Suprapubic skin (tissue), 4 donors: ENCODE measurements around the gene GJB6. TPM values are rescaled to one million over a fixed set of nuclear protein-coding genes. Genes with fewer than 3 reads are reported as not detected.

Experiments used
- DNase-seq, 2 donors: peaks; one replicate each; pipeline ENCODE4 v3.0.0-alpha.2; 2019; ENCODE audit warnings: low spot score in 2 of 2
- H3K27ac ChIP-seq: fragments of 200-600 bp; sonication (generic); one replicate; pipeline ENCODE4 v1.5.1; 2019
- H3K27me3 ChIP-seq: fragments of 200-600 bp; sonication (generic); one replicate; pipeline ENCODE4 v1.5.1; 2019
- H3K36me3 ChIP-seq: fragments of 200-600 bp; sonication (generic); one replicate; pipeline ENCODE4 v1.5.1; 2019
- H3K4me1 ChIP-seq: fragments of 200-600 bp; sonication (generic); one replicate; pipeline ENCODE4 v1.5.1; 2019
- H3K4me3 ChIP-seq: fragments of 200-600 bp; sonication (generic); one replicate; pipeline ENCODE4 v1.5.1; 2019; ENCODE audit warnings: mild to moderate bottlenecking
- H3K9me3 ChIP-seq: fragments of 200-600 bp; sonication (generic); one replicate; pipeline ENCODE4 v1.5.1; 2019
- EP300 ChIP-seq: sonication (generic); formaldehyde crosslinking; IDR thresholded peaks from one replicate; pipeline ENCODE4 v1.6.1; 2017; ENCODE audit warnings: antibody characterized with exemption
- POLR2A ChIP-seq, 2 donors: fragments of 450-650 bp; IDR thresholded peaks; one replicate each; pipeline ENCODE4 v1.6.1; 2017; ENCODE audit warnings: antibody characterized with exemption in 2 of 2, mild to moderate bottlenecking in 2 of 2, moderate library complexity in 2 of 2
- POLR2AphosphoS5 ChIP-seq, 3 donors: sonication (generic); formaldehyde crosslinking; IDR thresholded peaks; one replicate each; pipeline ENCODE4 v1.6.1; 2017; ENCODE audit warnings: antibody characterized with exemption in 3 of 3
- WGBS: methylation state at CpG from one replicate; pipeline ENCODE4 v1.1.5; 2018; 5-methylcytosine and 5-hydroxymethylcytosine counted together
- total RNA-seq, 4 donors: library from RNA; depleted of rRNA; stranded (reverse); fragments of >200 nt; gene quantifications; one replicate each; pipeline ENCODE4 v1.1.0, GENCODE V29; 2016
- TF ChIP-seq, protein P1 (sequence below), 2 donors: fragments of 200-600 bp in 1 of 2; fragments of 450-650 bp in 1 of 2; sonication (generic) in 1 of 2; IDR thresholded peaks; one replicate each; pipeline ENCODE4 v1.5.1; 2016 to 2019; ENCODE audit warnings: antibody characterized with exemption in 2 of 2, mild to moderate bottlenecking in 1 of 2, moderate library complexity in 1 of 2

GJB6 gene
- total RNA-seq, 4 donors from 2014 or later: 32.4 to 128 (median 68.0) TPM

DNA sequence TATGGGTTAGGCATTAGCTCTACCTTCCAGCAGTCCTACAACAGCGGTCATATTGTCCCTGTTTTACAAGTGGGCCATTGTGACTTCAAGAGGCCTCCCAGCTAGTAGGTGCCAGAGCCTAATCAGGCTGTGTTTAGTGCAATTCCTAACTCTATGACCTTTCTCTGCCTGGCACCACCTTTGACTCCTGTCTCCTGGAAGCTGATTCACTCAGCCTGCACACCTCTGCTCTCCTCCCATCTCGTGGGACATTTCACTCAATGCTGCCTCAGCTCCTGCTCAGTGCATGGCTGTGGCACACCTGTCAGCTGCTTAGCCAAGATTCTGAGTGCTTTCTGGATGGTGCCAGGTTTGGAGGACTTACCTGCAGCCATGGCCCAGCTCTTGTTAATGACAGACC lies 9.5 kb upstream of the GJB6 start:
- H3K4me1 ChIP-seq: no peaks in the 10 kb centered on the region
- peaks cover 6% of the 10 kb centered on the region for H3K27me3 ChIP-seq
- no peak for DNase-seq
- no peak overlapping the region for H3K27ac ChIP-seq
- TF ChIP-seq POLR2AphosphoS5 (IDR thresholded peaks at IDR 0.05): no peak
- no peak for TF ChIP-seq POLR2A (IDR thresholded peaks at IDR 0.05)
- TF ChIP-seq, protein P1, sequence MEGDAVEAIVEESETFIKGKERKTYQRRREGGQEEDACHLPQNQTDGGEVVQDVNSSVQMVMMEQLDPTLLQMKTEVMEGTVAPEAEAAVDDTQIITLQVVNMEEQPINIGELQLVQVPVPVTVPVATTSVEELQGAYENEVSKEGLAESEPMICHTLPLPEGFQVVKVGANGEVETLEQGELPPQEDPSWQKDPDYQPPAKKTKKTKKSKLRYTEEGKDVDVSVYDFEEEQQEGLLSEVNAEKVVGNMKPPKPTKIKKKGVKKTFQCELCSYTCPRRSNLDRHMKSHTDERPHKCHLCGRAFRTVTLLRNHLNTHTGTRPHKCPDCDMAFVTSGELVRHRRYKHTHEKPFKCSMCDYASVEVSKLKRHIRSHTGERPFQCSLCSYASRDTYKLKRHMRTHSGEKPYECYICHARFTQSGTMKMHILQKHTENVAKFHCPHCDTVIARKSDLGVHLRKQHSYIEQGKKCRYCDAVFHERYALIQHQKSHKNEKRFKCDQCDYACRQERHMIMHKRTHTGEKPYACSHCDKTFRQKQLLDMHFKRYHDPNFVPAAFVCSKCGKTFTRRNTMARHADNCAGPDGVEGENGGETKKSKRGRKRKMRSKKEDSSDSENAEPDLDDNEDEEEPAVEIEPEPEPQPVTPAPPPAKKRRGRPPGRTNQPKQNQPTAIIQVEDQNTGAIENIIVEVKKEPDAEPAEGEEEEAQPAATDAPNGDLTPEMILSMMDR (IDR thresholded peaks at IDR 0.05): no peak
- TF ChIP-seq EP300: no peak
- no peaks in the 10 kb centered on the region for H3K36me3 ChIP-seq
- no peak overlapping the region for H3K4me3 ChIP-seq
- H3K9me3 ChIP-seq: no peaks in the 10 kb centered on the region
- 64% methylated on average over 2 of the region's 2 CpGs for WGBS

DNA sequence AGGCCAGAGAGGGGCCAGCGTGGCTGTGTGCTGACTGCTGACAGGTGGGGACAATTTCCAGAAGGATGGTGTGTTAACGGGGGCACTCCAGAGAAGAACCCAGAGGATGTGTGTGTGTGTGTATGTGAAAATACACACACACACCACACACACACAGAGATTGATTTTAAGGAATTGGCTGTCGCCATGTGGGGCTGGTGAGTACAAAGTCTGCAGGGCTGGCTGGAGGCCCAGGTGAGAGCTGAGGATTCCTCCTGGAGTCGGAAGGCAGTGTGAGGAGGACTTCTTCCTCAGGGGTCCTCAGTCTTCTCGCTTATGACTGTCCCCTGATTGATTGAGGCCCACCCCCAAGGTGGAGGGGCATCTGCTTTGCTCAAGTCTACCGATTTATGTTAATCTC lies 7.6 kb upstream of the GJB6 start:
- no peak overlapping the region for H3K4me3 ChIP-seq
- no peak for DNase-seq
- no peaks in the 10 kb centered on the region for H3K9me3 ChIP-seq
- H3K4me1 ChIP-seq: no peaks in the 10 kb centered on the region
- H3K36me3 ChIP-seq: no peaks in the 10 kb centered on the region
- no peak overlapping the region for H3K27ac ChIP-seq
- peaks cover 6% of the 10 kb centered on the region for H3K27me3 ChIP-seq
- WGBS: 92% methylated on average over 6 of the region's 6 CpGs
- TF ChIP-seq EP300 (no peak), POLR2AphosphoS5 (IDR thresholded peaks at IDR 0.05) (no peak), POLR2A (IDR thresholded peaks at IDR 0.05) (no peak)

DNA sequence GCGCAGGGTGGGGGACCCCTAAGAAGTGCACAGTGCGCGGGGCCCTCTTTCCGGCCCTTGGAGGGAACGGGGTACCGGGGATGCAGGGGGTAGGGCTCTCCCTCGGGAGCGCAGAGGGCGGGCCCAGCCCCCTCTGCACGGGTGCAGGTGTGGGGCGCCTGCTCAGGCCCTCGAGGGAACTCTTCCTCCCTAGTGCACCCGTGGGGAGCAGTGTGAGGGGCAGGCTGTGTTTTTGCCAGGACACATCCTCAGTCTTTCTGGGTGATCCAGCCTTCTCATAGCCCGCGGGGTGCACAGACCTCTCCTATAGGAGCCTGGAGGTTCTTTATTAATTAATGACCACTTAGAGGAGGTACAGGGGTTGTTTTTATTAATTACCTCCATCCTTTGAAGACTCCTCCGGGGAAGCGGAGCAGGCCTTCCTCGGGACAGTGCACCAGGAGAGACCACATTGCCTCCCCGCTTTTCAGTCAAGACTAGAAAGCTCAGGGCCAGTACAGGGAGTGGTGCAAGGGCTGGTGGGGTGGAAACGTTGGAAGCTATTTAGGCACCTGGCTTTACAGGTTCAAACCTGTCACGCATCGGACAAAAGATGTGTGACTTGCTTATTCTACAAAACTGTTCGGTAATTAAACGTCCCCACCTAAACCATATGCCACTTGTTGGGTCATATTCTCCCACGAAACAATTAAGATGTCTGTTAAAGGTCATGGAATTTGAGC lies 598 bp upstream of the GJB6 start:
- WGBS: 51% methylated on average over 12 of the region's 25 CpGs
- Histone ChIP-seq H3K9me3 (no peaks in the 10 kb centered on the region), H3K27ac (peak overlapping the region; percentile 83), H3K4me1 (peaks cover 20% of the 10 kb centered on the region), H3K4me3 (peak overlapping the region; percentile 51), H3K36me3 (no peaks in the 10 kb centered on the region), H3K27me3 (peaks cover 37% of the 10 kb centered on the region)
- DNase-seq: no peak
- TF ChIP-seq POLR2AphosphoS5 (IDR thresholded peaks at IDR 0.05) (no peak), POLR2A (IDR thresholded peaks at IDR 0.05) (no peak), EP300 (no peak)
- TF ChIP-seq, protein P1 (IDR thresholded peaks at IDR 0.05): no peak

DNA sequence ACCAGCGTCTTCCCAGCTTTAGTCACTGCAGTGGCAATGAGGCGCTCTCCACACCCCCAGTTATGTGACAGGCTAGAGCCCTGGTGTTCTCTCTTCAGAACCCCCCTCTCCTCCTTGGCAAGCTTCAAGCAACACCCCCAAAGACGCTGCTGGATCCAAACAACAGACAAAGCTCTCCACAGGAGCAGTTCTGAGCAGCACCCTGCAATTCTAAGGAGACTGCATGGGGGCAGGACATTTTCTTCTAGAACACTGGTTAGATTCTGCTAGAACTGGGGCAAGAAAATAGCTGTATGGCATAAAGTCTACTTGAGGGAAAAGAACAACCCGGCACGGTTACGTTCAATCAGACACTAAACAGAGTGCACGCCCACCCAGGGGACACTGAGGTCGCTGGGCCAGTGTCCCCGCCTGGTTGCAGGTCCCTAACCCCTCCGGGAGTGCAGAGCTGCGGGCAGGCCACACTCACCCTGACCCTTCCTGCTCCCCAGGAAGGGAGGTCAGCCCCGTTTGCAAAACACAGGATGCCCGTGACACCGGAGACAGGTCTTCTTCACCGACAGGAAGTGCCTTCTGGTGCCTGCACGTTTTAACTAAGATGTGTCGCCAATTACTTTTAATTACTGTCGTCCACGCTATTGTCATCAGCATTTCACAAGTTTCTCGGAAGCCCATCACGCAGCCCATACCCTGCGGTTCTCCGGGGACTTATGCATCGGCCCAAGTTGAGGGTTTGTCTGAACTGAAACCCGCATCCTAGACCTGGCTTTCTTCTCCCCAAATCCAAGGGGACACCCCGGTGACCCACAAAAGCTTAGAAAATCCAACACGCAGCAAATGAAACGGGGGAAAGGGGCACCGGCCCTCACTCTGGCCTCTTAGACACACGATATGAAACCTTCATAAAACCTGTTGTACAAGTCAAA lies 943 bp downstream of the GJB6 start:
- peak in 1 of 2 donors; percentile 74 for DNase-seq
- Histone ChIP-seq H3K9me3 (no peaks in the 10 kb centered on the region), H3K36me3 (no peaks in the 10 kb centered on the region), H3K4me3 (peak overlapping the region; percentile 51), H3K27ac (peak overlapping the region; percentile 83), H3K4me1 (peaks cover 20% of the 10 kb centered on the region), H3K27me3 (peaks cover 37% of the 10 kb centered on the region)
- WGBS: 33% methylated on average over 22 of the region's 30 CpGs
- TF ChIP-seq EP300: no peak
- TF ChIP-seq, protein P1 (IDR thresholded peaks at IDR 0.05): no peak
- TF ChIP-seq POLR2A (IDR thresholded peaks at IDR 0.05): no peak
- no peak for TF ChIP-seq POLR2AphosphoS5 (IDR thresholded peaks at IDR 0.05)

DNA sequence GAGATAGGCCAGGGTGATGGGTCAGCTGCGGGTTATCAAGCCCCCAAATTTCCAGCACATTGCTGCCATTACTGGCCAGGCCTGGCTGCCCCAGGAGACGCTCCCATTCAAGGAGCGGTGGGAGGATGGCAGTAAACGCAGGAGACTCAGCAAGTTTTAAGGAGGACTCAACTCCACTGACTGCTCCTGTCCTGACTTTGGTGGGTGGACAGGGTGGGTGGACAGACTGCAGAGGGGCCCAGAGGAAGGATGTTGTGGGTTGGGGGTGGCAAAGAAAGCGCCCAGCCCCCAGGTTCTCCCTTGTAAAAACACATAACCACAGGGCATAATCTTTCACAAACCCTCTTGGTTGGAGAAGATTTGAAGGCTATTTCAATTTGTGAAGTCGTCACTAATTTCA lies 4.4 kb downstream of the GJB6 start:
- no peaks in the 10 kb centered on the region for H3K36me3 ChIP-seq
- DNase-seq: no peak
- TF ChIP-seq, protein P1 (IDR thresholded peaks at IDR 0.05): no peak
- TF ChIP-seq EP300: no peak
- no peak for TF ChIP-seq POLR2AphosphoS5 (IDR thresholded peaks at IDR 0.05)
- TF ChIP-seq POLR2A (IDR thresholded peaks at IDR 0.05): no peak
- H3K4me1 ChIP-seq: peaks cover 16% of the 10 kb centered on the region
- peaks cover 27% of the 10 kb centered on the region for H3K27me3 ChIP-seq
- 80% methylated on average over 2 of the region's 6 CpGs for WGBS
- H3K27ac ChIP-seq: no peak overlapping the region
- no peak overlapping the region for H3K4me3 ChIP-seq
- H3K9me3 ChIP-seq: no peaks in the 10 kb centered on the region
